GM23338 (cell line): Measurements from ENCODE around the gene BCKDHA. TPM values are rescaled to one million over a fixed set of nuclear protein-coding genes. Genes with fewer than 3 reads are reported as not detected.

Source experiments
- ATAC-seq: fragments of 200-7000 bp; cut with Tn5 transposase; 3 replicates; pipeline ENCODE4 v1.9.1; 2020
- DNase-seq: peaks from one replicate; pipeline ENCODE4 v3.0.0-alpha.2; 2015; ENCODE audit warnings: low spot score
- H2AFZ ChIP-seq: fragments of 200-600 bp; sonication (generic); 2 replicates; pipeline ENCODE4 v1.8.0; 2016; ENCODE audit warnings: antibody characterized with exemption, mild to moderate bottlenecking, moderate library complexity
- H3F3A ChIP-seq: fragments of 200-600 bp; sonication (generic); replicated peaks from 2 replicates; pipeline ENCODE4 v1.8.0; 2017; ENCODE audit warnings: antibody characterized with exemption, mixed run types, low read depth
- H3K27ac ChIP-seq: fragments of 200-600 bp; sonication (generic); 2 replicates; pipeline ENCODE4 v1.6.1; 2016; ENCODE audit warnings: low read depth
- H3K27me3 ChIP-seq: fragments of 200-600 bp; sonication (generic); 2 replicates; pipeline ENCODE4 v1.8.0; 2016; ENCODE audit warnings: mild to moderate bottlenecking, mixed run types, moderate library complexity; ENCODE audit not compliant: insufficient read depth
- H3K36me3 ChIP-seq: fragments of 200-600 bp; sonication (generic); 2 replicates; pipeline ENCODE4 v1.8.0; 2016; ENCODE audit warnings: mild to moderate bottlenecking; ENCODE audit not compliant: insufficient read depth
- H3K4me1 ChIP-seq: fragments of 200-600 bp; sonication (generic); 2 replicates; pipeline ENCODE4 v1.8.0; 2016; ENCODE audit warnings: mild to moderate bottlenecking, moderate library complexity; ENCODE audit not compliant: insufficient read depth
- H3K4me2 ChIP-seq: fragments of 200-600 bp; sonication (generic); 2 replicates; pipeline ENCODE4 v1.7.1; 2017; ENCODE audit warnings: mixed run types
- H3K4me3 ChIP-seq: fragments of 200-600 bp; sonication (generic); 2 replicates; pipeline ENCODE4 v1.6.1; 2016; ENCODE audit warnings: mixed run types
- H3K79me2 ChIP-seq: fragments of 200-600 bp; sonication (generic); replicated peaks from 2 replicates; pipeline ENCODE4 v1.8.0; 2017; ENCODE audit warnings: mild to moderate bottlenecking; ENCODE audit not compliant: insufficient read depth
- H3K9me2 ChIP-seq: fragments of 200-600 bp; sonication (generic); 2 replicates; pipeline ENCODE4 v1.8.0; 2017; ENCODE audit not compliant: insufficient read depth
- H4K20me1 ChIP-seq: fragments of 200-600 bp; sonication (generic); replicated peaks from 2 replicates; pipeline ENCODE4 v1.8.0; 2017; ENCODE audit warnings: mild to moderate bottlenecking; ENCODE audit not compliant: insufficient read depth
- H3K27ac Mint-ChIP-seq: 2 replicates; pipeline ENCODE4 v1.8.0; 2020; ENCODE audit warnings: inconsistent platforms, mild to moderate bottlenecking, moderate library complexity, mixed read lengths
- H3K27me3 Mint-ChIP-seq: 3 replicates; pipeline ENCODE4 v1.8.0; 2022; ENCODE audit warnings: low read depth, mild to moderate bottlenecking, moderate library complexity, mixed read lengths, inconsistent platforms; ENCODE audit not compliant: insufficient read depth, poor library complexity
- H3K36me3 Mint-ChIP-seq: 3 replicates; pipeline ENCODE4 v1.8.0; 2021; ENCODE audit warnings: low read depth, mild to moderate bottlenecking, inconsistent platforms, moderate library complexity, mixed read lengths
- H3K4me1 Mint-ChIP-seq: 3 replicates; pipeline ENCODE4 v1.8.0; 2020; ENCODE audit warnings: mild to moderate bottlenecking, inconsistent platforms, mixed read lengths
- H3K4me3 Mint-ChIP-seq: 3 replicates; pipeline ENCODE4 v1.8.0; 2021; ENCODE audit warnings: moderate library complexity, mild to moderate bottlenecking, inconsistent platforms, mixed read lengths
- H3K9me3 Mint-ChIP-seq: 3 replicates; pipeline ENCODE4 v1.8.0; 2020; ENCODE audit warnings: moderate library complexity, mild to moderate bottlenecking, inconsistent platforms, mixed read lengths
- CREB1 ChIP-seq: fragments of 250-450 bp; sonication (Bioruptor Pico); IDR thresholded peaks from 2 replicates; pipeline ENCODE4 v1.5.0; 2020; ENCODE audit warnings: low read depth, mild to moderate bottlenecking, moderate library complexity
- EZH2 ChIP-seq: fragments of 200-600 bp; sonication (generic); IDR thresholded peaks from one replicate; pipeline ENCODE4 v1.8.0; 2017; ENCODE audit warnings: antibody characterized with exemption, mild to moderate bottlenecking, low read depth; ENCODE audit not compliant: unreplicated experiment
- NANOG ChIP-seq: IDR thresholded peaks from 2 replicates; pipeline ENCODE4 v1.6.1; 2016; ENCODE audit warnings: antibody characterized with exemption, borderline replicate concordance
- ZNF114 ChIP-seq: fragments of 250-450 bp; sonication (Bioruptor Pico); IDR thresholded peaks from 2 replicates; pipeline ENCODE4 v1.5.0; 2020; ENCODE audit warnings: mild to moderate bottlenecking, moderate library complexity
- polyA plus RNA-seq: library from polyadenylated mRNA; unstranded; fragments of >200 nt; fragmentation: Nextera tagmentation; extraction: Ambion mirVana; gene quantifications from 2 replicates; pipeline ENCODE4 v1.2.1, GENCODE V29; 2016
- total RNA-seq: library from RNA; depleted of rRNA; stranded (reverse); fragments of >200 nt; shearing (Covaris generic); gene quantifications from 2 replicates; pipeline ENCODE4 v1.2.3, GENCODE V29; 2014
- TF ChIP-seq, protein P1 (sequence below): fragments of 250-450 bp; sonication (Bioruptor Pico); IDR thresholded peaks from 2 replicates; pipeline ENCODE4 v1.5.0; 2020; ENCODE audit warnings: mild to moderate bottlenecking, moderate library complexity
- TF ChIP-seq, protein P2 (sequence below), 2 experiments: fragments of 200-600 bp in 1 of 2; sonication (generic) in 1 of 2; conservative IDR thresholded peaks; 2 replicates each; pipeline versions ENCODE4 v1.5.1 to v1.6.1; 2016 to 2017; ENCODE audit warnings: antibody characterized with exemption in 2 of 2, low read depth in 2 of 2, mild to moderate bottlenecking in 2 of 2, moderate library complexity in 1 of 2
- TF ChIP-seq, protein P3 (sequence below): IDR thresholded peaks from 2 replicates; pipeline ENCODE4 v1.6.1; 2016; ENCODE audit warnings: antibody characterized with exemption

Gene BCKDHA
- total and polyA plus RNA-seq, 2 experiments from 2014 or later: 15.0 to 42.4 TPM

DNA sequence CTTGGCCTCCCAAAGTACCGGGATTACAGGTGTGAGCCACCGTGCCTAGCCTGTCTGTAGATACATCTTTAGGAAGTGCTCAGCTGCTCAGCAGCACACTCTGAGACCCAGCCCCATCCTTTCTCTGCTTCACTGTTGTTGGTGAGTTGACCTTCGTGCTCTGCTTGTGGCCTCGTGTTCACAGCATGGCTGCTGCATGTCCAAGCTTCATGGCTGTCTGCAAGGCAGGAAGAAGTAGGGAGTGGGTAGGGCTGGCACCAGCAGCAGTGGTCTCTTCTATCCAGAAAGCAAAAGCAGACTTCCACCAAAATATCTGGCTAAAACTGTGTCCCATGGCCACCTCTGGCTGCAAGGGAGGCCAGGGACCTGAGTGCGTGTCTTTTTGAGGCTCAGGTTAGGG, 15.3 kb downstream of the BCKDHA start (continued):
- TF ChIP-seq, protein P1, sequence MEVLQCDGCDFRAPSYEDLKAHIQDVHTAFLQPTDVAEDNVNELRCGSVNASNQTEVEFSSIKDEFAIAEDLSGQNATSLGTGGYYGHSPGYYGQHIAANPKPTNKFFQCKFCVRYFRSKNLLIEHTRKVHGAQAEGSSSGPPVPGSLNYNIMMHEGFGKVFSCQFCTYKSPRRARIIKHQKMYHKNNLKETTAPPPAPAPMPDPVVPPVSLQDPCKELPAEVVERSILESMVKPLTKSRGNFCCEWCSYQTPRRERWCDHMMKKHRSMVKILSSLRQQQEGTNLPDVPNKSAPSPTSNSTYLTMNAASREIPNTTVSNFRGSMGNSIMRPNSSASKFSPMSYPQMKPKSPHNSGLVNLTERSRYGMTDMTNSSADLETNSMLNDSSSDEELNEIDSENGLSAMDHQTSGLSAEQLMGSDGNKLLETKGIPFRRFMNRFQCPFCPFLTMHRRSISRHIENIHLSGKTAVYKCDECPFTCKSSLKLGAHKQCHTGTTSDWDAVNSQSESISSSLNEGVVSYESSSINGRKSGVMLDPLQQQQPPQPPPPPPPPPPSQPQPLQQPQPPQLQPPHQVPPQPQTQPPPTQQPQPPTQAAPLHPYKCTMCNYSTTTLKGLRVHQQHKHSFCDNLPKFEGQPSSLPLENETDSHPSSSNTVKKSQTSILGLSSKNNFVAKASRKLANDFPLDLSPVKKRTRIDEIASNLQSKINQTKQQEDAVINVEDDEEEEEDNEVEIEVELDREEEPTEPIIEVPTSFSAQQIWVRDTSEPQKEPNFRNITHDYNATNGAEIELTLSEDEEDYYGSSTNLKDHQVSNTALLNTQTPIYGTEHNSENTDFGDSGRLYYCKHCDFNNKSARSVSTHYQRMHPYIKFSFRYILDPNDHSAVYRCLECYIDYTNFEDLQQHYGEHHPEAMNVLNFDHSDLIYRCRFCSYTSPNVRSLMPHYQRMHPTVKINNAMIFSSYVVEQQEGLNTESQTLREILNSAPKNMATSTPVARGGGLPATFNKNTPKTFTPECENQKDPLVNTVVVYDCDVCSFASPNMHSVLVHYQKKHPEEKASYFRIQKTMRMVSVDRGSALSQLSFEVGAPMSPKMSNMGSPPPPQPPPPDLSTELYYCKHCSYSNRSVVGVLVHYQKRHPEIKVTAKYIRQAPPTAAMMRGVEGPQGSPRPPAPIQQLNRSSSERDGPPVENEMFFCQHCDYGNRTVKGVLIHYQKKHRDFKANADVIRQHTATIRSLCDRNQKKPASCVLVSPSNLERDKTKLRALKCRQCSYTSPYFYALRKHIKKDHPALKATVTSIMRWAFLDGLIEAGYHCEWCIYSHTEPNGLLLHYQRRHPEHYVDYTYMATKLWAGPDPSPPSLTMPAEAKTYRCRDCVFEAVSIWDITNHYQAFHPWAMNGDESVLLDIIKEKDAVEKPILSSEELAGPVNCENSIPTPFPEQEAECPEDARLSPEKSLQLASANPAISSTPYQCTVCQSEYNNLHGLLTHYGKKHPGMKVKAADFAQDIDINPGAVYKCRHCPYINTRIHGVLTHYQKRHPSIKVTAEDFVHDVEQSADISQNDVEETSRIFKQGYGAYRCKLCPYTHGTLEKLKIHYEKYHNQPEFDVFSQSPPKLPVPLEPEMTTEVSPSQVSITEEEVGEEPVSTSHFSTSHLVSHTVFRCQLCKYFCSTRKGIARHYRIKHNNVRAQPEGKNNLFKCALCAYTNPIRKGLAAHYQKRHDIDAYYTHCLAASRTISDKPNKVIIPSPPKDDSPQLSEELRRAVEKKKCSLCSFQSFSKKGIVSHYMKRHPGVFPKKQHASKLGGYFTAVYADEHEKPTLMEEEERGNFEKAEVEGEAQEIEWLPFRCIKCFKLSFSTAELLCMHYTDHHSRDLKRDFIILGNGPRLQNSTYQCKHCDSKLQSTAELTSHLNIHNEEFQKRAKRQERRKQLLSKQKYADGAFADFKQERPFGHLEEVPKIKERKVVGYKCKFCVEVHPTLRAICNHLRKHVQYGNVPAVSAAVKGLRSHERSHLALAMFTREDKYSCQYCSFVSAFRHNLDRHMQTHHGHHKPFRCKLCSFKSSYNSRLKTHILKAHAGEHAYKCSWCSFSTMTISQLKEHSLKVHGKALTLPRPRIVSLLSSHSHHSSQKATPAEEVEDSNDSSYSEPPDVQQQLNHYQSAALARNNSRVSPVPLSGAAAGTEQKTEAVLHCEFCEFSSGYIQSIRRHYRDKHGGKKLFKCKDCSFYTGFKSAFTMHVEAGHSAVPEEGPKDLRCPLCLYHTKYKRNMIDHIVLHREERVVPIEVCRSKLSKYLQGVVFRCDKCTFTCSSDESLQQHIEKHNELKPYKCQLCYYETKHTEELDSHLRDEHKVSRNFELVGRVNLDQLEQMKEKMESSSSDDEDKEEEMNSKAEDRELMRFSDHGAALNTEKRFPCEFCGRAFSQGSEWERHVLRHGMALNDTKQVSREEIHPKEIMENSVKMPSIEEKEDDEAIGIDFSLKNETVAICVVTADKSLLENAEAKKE (CRISPR knock-in tag): no peak
- TF ChIP-seq, protein P2, sequence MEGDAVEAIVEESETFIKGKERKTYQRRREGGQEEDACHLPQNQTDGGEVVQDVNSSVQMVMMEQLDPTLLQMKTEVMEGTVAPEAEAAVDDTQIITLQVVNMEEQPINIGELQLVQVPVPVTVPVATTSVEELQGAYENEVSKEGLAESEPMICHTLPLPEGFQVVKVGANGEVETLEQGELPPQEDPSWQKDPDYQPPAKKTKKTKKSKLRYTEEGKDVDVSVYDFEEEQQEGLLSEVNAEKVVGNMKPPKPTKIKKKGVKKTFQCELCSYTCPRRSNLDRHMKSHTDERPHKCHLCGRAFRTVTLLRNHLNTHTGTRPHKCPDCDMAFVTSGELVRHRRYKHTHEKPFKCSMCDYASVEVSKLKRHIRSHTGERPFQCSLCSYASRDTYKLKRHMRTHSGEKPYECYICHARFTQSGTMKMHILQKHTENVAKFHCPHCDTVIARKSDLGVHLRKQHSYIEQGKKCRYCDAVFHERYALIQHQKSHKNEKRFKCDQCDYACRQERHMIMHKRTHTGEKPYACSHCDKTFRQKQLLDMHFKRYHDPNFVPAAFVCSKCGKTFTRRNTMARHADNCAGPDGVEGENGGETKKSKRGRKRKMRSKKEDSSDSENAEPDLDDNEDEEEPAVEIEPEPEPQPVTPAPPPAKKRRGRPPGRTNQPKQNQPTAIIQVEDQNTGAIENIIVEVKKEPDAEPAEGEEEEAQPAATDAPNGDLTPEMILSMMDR (conservative IDR thresholded peaks at IDR 0.05; ENCODE audit: low read depth in 2 of 2): no peak
- no peak for TF ChIP-seq CREB1

DNA sequence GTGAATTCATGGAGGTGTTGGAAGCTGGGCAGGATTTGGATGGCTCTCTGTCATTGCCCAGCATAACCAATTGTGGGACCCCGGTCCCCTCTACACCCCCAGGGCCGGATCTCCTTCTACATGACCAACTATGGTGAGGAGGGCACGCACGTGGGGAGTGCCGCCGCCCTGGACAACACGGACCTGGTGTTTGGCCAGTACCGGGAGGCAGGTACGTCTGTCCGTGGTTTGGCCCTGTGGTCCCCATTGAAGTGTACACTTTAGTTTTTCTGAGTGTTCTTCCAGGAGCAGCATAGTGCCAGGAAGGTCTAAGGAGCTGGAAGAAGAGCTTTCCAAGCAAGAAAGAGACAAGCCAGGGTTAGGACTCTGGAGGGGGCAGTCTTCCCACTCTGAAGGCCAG, 16.3 kb downstream of the BCKDHA start:
- H3K27ac Mint-ChIP-seq: no peak overlapping the region
- TF ChIP-seq NANOG: no peak
- TF ChIP-seq EZH2: no peak
- TF ChIP-seq CREB1: no peak
- TF ChIP-seq, protein P3, sequence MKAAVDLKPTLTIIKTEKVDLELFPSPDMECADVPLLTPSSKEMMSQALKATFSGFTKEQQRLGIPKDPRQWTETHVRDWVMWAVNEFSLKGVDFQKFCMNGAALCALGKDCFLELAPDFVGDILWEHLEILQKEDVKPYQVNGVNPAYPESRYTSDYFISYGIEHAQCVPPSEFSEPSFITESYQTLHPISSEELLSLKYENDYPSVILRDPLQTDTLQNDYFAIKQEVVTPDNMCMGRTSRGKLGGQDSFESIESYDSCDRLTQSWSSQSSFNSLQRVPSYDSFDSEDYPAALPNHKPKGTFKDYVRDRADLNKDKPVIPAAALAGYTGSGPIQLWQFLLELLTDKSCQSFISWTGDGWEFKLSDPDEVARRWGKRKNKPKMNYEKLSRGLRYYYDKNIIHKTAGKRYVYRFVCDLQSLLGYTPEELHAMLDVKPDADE: no peak
- TF ChIP-seq ZNF114 (CRISPR knock-in tag): no peak
- TF ChIP-seq, protein P2 (conservative IDR thresholded peaks at IDR 0.05; ENCODE audit: low read depth in 2 of 2): no peak

More for the DNA sequence above, 16.3 kb downstream of the BCKDHA start:
- H3K4me1 Mint-ChIP-seq: no peaks in the 10 kb centered on the region; the same call in 2 of the 3 replicates
- H3K36me3 Mint-ChIP-seq: peaks cover 19% of the 10 kb centered on the region
- Histone ChIP-seq H3K4me2 (no peak overlapping the region), H3K36me3 (no peaks in the 10 kb centered on the region), H3F3A (no peaks in the 10 kb centered on the region), H3K27me3 (no peaks in the 10 kb centered on the region), H3K4me1 (no peaks in the 10 kb centered on the region), H3K27ac (no peak overlapping the region), H3K4me3 (no peak overlapping the region), H3K9me2 (no peaks in the 10 kb centered on the region), H3K79me2 (no peaks in the 10 kb centered on the region), H4K20me1 (no peaks in the 10 kb centered on the region), H2AFZ (no peak overlapping the region)
- no peak for ATAC-seq
- H3K9me3 Mint-ChIP-seq: no peaks in the 10 kb centered on the region
- no peak overlapping the region for H3K4me3 Mint-ChIP-seq
- DNase-seq: no peak
- peaks cover 10% of the 10 kb centered on the region for H3K27me3 Mint-ChIP-seq
